Stimulated activated CD8-positive, alpha-beta memory T cell treated with anti-CD3 and anti-CD28 coated beads, Interleukin-12 subunit alpha, Interleukin-12 subunit beta, amount 100 ng/mL, for 4 hours (primary cell): Measurements from ENCODE around the gene COL28A1.
"Not testable (repeated sequence)": the region's sequence is repeated elsewhere in the genome, so short reads cannot be mapped to it uniquely, and the experiment has no call there.

ENCODE experiments used
- DNase-seq: peaks from one replicate; pipeline ENCODE4 v3.0.0-alpha.2; 2020; ENCODE audit warnings: low read depth

The COL28A1 gene

DNA sequence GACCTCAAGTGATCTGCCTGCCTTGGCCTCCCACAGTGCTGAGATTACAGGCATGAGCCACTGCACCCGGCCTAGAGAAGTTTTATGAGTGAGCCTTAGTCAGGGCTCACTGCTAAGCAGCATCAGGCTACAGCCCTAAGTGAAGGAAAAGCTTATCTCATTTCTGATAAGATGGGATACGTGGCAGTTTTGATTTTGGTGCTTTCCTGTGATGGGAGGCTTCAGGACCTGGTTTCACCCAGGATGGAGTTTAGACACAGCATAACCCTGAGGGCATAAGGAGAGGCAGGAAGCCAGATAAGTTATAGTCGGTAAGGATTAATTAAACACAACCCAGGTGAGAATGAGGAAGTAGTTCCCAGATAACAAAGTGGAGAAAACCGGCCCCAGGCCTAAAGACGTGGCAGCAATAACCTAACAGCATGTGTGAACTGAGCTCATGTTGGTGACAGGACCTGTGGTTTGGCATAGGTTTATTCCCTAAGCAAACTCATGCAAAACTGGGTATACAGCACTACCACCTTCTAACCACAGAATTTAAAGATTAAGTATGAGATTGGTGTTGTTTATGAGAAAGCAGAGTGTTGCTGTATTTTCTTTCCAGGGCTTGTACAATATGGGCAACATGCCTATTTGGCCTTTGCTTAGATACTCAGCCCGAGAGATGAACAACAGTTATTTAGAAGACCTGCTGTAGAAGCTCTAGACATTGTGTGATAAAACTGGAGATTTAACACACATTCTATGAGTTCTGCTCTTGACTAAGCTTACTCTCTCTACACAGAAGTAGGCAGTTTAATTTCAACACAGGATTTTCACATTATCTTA lies 119.4 kb downstream of the COL28A1 start:
- DNase-seq, result no peak

DNA sequence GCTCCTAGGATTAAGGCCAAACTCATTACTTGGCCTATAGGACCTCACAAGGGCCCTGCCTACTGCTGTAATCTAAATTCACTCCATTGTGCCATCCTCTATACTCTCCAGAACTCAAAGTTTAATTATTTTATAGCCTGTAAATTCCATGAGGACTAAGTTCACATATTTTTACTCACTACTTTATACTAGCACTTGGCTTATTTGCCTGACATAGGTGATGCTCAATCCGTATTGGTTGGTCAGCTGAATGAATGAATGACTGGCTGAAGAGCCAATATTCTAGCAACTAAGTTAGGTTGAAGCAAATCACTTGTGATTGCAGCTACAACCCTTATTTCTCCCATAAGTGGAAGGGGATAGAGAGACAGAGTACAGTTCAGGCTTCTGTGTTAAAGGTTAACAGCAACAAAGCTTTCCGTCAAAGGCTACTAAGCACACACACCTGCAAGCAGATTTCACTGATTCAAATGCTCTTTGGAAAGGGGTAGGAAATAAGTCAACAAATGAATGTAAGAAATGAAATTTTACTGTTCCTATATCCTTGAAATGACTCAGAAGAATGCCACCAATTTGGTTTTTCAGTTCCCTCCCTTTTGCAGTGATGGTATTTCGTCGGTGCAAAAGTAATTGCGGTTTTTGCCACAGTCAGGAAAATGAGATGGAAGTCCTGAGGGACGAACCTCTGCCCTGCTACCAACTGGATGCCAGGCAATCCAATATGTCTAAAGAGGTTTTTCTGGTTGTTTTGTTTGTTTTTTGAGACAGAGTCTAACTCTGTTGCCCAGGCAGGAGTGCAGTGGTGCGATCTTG lies 120.7 kb downstream of the COL28A1 start:
- DNase-seq, result no peak

DNA sequence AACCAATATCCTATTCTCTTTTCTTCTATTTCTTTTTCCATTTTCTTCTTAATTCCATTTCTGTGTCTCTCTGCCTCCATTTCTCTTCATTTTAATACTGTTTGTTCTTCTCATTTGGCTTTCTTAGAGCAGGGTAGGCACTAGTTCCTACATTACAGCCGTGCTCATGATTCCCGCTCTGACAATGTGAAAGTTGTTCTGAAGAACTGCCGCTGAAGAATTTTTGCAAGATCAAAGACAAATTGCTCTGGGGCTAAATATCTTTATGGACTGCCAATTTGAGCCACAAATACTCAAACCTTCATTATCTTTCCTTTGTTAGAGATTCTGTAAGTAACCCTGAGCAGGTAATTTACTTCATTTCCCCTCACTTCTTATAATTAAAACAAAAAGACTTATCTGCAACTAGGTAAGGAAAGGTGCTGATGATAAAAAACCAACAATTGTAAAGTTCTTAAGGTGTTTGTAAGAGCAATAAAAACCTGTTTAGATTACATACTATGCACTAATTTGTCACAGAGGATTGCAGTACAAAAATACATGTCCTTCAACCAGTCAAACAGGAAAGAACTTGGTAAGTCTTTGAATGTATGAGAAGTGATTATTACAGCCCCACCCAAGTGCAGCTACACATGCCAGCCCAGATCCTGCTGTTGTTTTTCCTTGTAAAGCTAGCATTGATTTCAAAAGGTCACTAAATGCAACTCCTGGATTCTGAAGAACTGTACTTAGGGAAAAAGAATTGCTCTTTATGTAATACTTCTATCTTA lies 127.5 kb downstream of the COL28A1 start:
- DNase-seq, result no peak

DNA sequence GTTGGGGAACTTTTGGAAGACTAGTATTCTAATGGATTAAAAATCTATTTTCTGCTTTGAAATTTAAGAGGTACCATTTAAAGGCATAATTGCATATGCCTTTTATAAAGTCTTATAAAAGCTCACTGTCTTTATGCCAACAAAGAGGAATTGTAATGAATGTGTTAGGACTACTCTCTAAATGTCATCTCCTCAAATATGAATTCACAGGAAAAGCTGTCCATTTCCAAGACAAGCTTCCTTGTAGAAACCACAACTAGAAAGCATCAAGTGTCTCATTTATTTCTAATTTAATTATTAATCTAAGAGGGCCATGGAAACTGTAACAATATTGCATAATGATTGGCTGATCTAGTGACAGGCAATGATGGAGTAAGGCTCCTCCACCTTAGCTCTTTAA lies 130.2 kb downstream of the COL28A1 start:
- DNase-seq, result no peak

DNA sequence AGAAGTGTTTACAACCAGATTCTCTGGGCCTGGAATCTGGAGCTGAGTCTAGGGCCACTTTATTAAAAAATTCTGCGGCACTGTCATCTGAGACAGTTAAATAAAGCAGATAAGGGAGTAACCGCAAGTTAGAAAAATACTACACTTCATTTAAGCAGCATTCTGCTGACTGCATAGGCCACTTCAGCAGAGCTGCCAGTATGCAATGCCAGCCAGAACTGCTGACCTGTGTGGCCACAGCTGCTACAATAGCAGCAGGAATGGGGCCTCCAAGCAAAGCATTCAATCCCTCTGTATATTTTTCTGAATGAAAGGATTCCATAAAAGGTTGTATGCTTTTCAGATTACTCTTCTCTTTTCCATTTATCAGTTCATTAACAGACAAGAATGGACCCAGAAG lies 136.0 kb downstream of the COL28A1 start:
- no peak for DNase-seq

DNA sequence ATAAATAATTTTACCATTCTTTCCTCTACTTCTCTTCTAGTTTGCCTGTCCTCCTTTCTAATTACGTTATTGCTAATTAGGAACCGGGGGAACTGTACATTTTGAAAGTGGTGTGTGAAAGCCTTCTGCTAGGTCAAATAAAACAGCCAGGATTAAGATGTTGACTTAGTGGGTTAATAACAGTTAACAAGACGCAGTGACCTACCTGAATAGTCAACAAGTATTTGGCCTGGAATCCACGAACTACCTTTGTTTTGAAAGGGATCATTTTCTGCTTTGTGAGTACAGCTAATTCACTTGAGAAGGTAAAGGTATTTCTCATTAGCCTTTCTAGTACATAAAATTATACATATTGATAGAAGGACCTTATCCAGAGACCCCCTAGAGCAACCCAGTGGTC lies 139.9 kb downstream of the COL28A1 start:
- DNase-seq, result no peak

DNA sequence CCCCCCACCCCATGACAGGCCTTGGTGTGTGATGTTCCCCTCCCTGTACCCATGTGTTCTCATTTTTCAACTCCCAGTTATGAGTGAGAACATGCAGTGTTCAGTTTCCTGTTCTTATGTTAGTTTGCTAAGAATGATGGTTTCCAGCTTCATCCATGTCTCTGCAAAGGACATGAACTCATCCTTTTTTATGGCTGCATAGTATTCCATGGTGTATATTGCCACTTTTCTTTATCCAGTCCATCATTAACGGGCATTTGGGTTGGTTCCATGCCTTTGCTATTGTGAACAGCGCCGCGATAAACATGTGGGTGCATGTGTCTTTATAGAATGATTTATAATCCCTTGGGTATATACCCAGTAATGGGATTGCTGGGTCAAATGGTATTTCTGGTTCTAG lies 147.5 kb downstream of the COL28A1 start:
- DNase-seq, result not testable (repeated sequence)

DNA sequence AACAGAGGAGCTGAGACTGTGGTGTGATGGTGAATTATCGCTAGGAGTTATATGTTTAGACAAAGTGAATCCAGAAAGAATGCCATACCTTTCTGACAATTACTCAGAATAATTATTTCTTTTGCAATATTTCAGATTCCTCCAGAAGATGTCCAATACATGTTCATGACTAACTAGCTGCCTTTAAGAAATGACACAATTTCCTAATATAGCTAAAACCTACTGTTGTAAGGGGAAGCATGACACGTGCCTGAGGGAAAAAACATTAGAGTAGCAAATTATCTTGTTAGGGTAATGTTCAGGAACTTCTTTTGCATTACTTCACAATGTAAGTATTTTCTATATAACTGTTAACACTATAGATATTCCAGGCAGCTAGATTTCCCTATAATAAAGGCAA lies 150.3 kb downstream of the COL28A1 start:
- DNase-seq, result no peak

DNA sequence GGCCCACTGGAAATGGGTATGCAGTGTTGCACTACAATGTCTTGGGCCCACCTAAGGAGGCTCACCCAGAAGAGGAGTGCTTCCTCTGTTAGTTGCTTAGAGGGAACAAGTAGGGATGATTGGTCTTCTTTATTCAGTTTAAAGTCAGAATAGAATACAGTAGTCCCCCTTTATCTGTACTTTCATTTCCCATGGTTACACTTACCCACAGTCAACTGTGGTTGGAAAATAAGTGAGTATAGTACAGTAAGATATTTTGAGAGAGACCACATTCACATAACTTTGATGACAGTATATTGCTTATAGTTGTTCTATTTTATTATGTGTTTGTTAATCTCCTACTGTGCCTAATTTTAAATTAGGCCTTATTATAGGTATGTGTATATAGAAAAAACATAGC lies 151.4 kb downstream of the COL28A1 start:
- no peak for DNase-seq

DNA sequence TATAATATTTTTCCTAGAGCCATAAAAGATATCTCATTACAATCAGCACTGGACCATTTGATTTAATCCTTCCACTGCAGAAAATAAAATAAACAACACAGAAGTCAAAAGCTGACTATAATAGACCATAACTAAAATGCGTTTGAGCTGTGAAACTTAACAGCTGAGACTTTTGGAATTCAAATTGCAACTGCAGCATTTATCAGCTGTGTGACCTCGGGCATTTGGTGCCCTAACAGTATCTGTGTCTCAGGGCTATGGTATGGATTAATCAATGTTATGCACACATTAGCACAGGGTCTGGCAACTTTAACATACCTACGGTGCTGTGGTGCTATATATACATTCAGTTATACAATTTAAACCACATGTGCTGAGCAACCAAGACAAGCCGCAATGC lies 160.1 kb downstream of the COL28A1 start:
- DNase-seq, result no peak

DNA sequence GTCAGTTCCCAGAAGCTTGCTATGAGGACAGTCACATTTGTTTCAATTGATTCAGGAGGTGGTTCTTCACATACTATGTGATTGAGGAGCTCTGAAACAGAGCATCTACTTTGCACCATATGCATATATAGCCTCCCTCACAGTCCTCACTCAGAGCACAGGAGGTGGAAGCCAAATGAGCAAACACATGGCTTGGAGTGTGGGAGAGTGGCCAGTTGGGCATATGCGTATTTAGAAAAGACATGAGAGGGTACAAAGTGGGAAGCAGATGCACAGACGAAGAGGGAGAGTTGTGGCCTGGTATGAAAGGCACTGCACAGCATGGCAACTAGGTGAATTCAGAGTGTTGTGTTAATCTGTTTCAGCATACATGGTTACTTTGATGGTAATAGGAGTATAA lies 165.6 kb downstream of the COL28A1 start:
- no peak for DNase-seq

DNA sequence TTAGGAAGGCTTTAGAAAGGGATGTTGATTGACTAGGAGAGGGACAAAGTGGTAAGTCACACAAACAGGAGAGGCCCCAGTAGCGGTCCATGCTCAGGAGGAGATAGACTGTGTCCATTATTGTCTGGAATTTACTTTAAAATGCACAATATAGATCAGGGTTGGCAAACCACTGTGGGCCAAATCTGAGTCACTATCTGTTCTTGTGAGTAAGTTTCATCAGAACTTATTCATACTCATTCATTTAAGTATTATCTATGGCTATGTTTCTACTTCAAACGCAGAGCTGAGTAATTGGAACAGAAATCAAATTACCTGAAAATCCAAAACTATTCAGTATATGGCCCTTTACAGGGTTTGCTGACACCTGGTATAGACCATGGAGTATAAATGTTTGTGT lies 166.5 kb downstream of the COL28A1 start:
- no peak for DNase-seq

DNA sequence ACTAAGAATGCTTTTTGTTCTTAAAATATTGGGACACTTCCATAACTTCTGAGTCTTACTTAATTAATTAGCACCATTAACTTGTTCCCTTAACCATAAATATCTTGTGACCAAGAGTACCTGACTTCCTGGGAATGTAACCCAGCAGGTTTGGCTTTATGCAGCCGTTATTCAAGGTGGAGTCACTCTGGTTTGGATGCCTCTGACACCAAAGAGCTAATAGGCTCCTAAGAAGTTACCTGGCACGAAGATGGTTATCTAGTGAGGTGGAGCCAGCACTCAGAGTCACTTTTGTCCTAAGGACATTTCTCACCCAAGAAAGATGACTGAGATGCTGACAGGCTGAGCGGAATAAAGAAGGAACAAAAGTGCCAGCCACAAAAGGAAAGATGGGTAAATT lies 181.0 kb downstream of the COL28A1 start:
- DNase-seq, result no peak

DNA sequence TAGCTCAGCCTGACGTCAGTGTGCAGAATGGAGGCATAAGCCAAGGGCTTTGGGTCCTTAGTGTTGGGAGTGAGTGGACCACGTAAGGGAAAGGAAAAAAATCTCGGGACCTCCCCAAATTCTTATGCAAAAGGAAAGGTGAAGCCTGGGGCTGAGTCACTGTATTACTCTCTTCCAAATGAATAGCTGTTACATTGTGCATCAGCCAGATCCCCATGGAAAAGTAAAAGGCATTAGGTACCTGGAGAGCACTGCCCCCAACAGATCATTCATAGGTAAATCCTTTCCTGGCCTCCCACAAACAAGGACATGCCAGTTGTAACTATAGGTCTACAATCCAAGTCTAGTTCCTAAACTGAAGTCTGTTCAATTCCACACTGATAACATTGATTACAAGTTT lies 182.8 kb downstream of the COL28A1 start:
- DNase-seq, result no peak

DNA sequence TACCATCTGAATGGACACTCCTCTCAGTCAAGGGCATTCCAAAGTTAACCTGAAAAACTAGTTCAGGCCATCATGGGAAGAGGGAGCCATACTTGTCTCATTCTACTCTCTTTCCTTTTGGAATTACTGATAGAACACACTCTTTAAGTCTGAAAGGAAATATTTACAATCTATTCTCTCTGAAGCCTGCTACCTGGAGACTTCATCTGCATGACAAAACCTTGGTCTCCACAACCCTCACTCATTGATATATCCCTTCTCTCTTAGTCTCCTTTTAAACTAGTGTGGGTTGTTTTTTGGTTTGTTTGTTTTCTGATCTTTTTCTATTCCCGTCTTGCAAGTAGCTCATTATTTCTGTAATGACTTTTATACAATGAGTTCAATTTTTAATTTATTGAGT lies 183.8 kb downstream of the COL28A1 start:
- DNase-seq, result no peak

DNA sequence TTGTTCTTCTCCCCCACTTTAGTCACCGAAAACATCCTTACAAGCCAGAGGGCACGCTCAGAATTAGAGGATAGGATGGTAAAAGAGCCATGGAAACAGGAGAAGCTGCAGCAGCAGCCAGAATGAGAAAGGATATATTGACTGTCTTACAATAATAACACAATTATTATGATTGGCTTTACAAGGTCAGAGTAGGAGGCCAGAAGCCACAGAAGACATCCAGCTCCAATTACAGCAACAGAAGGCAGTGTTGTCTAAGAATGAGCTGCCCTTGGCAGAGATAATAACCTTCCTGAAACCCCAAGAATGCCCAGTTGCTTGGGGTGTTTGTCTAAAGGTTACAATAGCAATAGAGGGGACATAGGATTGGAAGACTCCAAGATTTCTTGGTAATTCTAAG lies 184.5 kb downstream of the COL28A1 start:
- no peak for DNase-seq

DNA sequence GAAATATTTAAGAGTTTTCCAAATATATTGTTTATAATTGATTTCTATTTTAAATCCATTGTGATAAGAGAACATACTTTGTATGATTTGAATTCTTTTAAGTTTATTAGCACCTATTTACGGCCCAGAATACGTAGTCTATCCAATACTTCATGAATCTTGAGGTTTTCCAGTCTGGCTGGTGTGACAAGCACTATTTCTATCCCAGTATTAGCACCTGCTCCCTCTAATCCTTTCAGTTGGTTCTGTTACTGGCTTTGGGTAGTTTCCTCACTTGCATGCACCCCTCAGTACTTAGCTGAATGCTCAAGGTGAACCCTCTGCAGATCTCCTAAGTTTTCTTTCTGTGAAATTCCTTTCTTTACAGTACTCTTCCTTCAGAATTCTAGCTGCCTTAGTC lies 186.5 kb downstream of the COL28A1 start:
- no peak for DNase-seq

DNA sequence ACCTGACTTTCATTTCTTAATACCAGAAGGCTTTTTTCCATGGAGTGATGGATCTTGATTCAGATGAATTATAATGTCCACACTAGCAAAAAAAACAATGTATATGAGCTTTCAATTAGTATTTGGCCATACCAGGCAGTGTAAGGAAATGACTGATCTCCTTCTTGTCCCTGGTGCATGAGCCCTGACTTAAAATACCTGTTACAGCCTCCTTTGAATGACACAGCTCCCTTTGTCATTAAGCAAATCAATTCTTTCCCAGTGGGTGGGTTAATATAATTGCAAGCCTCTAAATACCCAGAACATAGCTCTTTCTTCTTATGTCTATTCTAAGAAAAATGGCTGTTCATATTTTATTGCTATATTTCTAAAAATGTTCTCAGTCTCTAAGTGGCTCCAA lies 188.6 kb downstream of the COL28A1 start:
- no peak for DNase-seq

DNA sequence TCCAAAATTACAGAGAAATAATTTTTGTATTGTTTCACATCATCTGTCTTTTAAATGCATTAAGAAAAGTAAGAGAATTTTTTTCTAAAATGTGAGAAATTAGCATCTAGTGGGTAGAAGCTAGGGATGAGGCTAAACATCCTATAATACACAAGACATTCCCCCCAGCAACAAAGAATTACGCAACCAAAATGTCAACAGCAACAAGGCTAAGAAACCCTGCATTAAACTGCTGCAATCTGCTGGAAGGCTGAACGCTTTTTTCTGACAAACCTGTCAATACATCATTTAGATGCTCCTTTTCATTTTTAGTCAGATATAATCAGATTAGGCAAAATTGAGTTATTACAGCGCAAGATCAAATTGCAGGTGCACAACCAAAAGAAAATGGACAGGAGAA lies 191.1 kb downstream of the COL28A1 start:
- DNase-seq, result no peak

DNA sequence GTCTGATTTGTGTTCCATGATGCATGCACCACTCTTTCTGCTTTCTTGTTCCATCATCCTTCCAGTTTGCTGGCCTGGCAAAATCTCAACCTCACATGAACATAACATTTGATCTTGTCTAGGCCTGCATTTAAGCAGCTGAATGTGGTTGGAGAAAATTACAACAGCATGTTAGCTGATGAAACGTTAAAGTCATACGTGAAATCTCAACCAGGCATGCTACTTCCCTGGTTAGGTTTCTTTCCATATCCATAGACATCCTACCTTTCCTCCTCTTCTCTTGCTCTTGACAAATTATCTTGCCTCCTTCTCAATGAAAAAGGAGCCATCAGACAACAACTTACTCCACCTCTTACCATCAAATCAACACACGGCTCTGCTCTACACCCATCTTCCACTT lies 199.8 kb downstream of the COL28A1 start:
- DNase-seq, result no peak

DNA sequence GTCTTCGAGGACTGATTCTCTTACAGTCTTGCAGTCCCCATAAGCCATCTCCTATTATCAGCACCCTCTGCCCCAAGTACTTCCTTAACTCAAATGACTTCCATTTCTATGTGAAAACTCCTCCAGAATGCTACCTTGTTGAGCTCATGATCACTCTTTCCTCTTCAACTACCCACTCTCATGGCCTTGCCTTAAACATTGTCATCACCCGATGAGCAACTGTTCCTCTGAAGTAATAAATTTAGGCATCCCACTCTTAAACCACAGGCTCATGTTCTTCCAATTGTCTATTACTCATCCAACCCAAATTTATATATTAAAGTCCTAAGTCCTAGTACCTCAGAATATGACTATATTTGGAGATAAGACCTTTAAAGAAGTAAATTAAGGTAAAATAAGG lies 200.5 kb downstream of the COL28A1 start:
- no peak for DNase-seq

DNA sequence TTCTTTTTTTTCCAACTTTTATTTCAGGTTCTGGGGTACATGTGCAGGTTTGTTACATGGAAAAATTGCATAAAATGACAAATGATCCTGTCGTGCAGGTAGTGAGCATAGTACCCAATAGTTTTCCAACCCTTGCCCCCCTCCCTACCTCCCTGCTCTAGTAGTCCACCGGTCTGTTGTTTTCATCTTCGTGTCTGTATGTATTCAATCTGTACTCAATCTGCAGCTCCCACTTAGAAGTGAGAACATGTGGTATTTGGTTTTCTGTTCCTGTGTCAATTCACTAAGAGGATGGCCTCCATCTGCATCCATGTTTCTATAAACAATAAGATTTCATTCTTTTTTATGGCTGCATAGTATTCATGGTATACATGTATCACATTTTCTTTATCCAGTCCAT lies 202.1 kb downstream of the COL28A1 start:
- DNase-seq, result no peak

DNA sequence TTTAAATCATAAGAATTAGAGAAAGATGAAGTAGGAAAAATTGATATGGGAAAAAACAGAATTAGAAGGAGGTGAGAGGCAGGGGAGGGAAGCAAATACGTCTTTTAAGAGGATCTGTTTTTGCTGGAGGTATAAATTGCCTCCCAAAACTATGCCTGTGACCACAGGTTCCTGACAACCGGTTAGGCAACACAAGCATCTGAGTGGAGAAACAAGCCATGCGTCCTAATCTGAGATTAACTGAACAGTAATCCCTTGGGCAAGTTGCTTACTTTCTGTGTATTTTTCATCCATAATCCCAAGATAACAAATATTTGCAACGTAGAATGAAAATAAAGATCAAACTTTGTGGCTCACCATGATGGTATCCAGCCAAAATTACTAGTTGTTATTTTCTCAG lies 204.2 kb downstream of the COL28A1 start:
- DNase-seq, result no peak
